HepG2 (cell line): ENCODE measurements around the gene NME2. TPM values are rescaled to one million over a fixed set of nuclear protein-coding genes. Genes with fewer than 3 reads are reported as not detected.

ENCODE experiments used
- ASH2L ChIP-seq: fragments of 300-600, 200-600 bp; sonication (generic); IDR thresholded peaks from 2 replicates; pipeline ENCODE4 v1.7.0; 2017; ENCODE audit warnings: low read depth, mild to moderate bottlenecking, moderate library complexity, mixed read lengths, low read length; ENCODE audit not compliant: insufficient read length
- ATF5 ChIP-seq: sonication (generic); formaldehyde crosslinking; IDR thresholded peaks from 2 replicates; pipeline ENCODE4 v1.4.0; 2020; ENCODE audit warnings: mild to moderate bottlenecking, low read depth, missing genetic modification reagents
- CAMTA2 ChIP-seq: sonication (generic); formaldehyde crosslinking; IDR thresholded peaks from 2 replicates; pipeline ENCODE4 v1.4.0; 2020; ENCODE audit warnings: mild to moderate bottlenecking, missing genetic modification reagents, borderline replicate concordance
- CENPT ChIP-seq: sonication (generic); formaldehyde crosslinking; IDR thresholded peaks from 2 replicates; pipeline ENCODE4 v1.8.0; 2022; ENCODE audit warnings: low read depth, mild to moderate bottlenecking, moderate library complexity, missing genetic modification reagents
- DNMT3B ChIP-seq: conservative IDR thresholded peaks from 2 replicates; pipeline ENCODE4 v1.6.1; 2016; ENCODE audit warnings: missing biosample characterization, control low read depth
- DRAP1 ChIP-seq: IDR thresholded peaks from 2 replicates; pipeline ENCODE4 v1.6.1; 2016; ENCODE audit warnings: missing genetic modification reagents, missing compliant biosample characterization
- KDM3A ChIP-seq: IDR thresholded peaks from 2 replicates; pipeline ENCODE4 v1.6.1; 2018; ENCODE audit warnings: low read depth, missing compliant biosample characterization
- KDM5B ChIP-seq: sonication (generic); formaldehyde crosslinking; IDR thresholded peaks from 2 replicates; pipeline ENCODE4 v1.4.0; 2020; ENCODE audit warnings: missing genetic modification reagents, mild to moderate bottlenecking, borderline replicate concordance
- MED13 ChIP-seq: sonication (generic); formaldehyde crosslinking; IDR thresholded peaks from 2 replicates; pipeline ENCODE4 v1.5.0; 2020; ENCODE audit warnings: missing genetic modification reagents
- NAIF1 ChIP-seq: sonication (generic); formaldehyde crosslinking; IDR thresholded peaks from 2 replicates; pipeline ENCODE4 v1.5.0; 2020; ENCODE audit warnings: mild to moderate bottlenecking, missing genetic modification reagents, borderline replicate concordance
- NFRKB ChIP-seq: fragments of 450-650 bp; IDR thresholded peaks from 2 replicates; pipeline ENCODE4 v1.6.1; 2017
- NR0B2 ChIP-seq: sonication (generic); formaldehyde crosslinking; IDR thresholded peaks from 2 replicates; pipeline ENCODE4 v1.4.0; 2020; ENCODE audit warnings: mild to moderate bottlenecking, missing genetic modification reagents
- PAF1 ChIP-seq: IDR thresholded peaks from 2 replicates; pipeline ENCODE4 v1.6.1; 2016; ENCODE audit warnings: missing genetic modification reagents, missing compliant biosample characterization
- PHB2 ChIP-seq: fragments of 450-650 bp; IDR thresholded peaks from 2 replicates; pipeline ENCODE4 v1.6.1; 2018; ENCODE audit not compliant: partially characterized antibody
- RNF2 ChIP-seq: fragments of 450-650 bp; conservative IDR thresholded peaks from 2 replicates; pipeline ENCODE4 v1.6.1; 2016; ENCODE audit warnings: low read depth
- TCF7L2 ChIP-seq: IDR thresholded peaks from 2 replicates; pipeline ENCODE4 v1.6.1; 2011; ENCODE audit warnings: mild to moderate bottlenecking, low read depth, low read length, moderate library complexity
- ZBTB44 ChIP-seq: sonication (generic); formaldehyde crosslinking; IDR thresholded peaks from 2 replicates; pipeline ENCODE4 v1.4.0; 2020; ENCODE audit warnings: missing genetic modification reagents
- ZFP1 ChIP-seq: IDR thresholded peaks from 2 replicates; pipeline ENCODE4 v1.6.1; 2016
- ZNF549 ChIP-seq: sonication (generic); formaldehyde crosslinking; IDR thresholded peaks from 2 replicates; pipeline ENCODE4 v1.5.0; 2020; ENCODE audit warnings: missing genetic modification reagents
- ZNF556 ChIP-seq: sonication (generic); formaldehyde crosslinking; IDR thresholded peaks from 2 replicates; pipeline ENCODE4 v1.4.0; 2020; ENCODE audit warnings: mild to moderate bottlenecking, missing genetic modification reagents, borderline replicate concordance
- ZNF562 ChIP-seq: sonication (generic); formaldehyde crosslinking; IDR thresholded peaks from 2 replicates; pipeline ENCODE4 v1.8.0; 2022; ENCODE audit warnings: missing genetic modification reagents, borderline replicate concordance
- ZNF567 ChIP-seq: sonication (generic); formaldehyde crosslinking; IDR thresholded peaks from 2 replicates; pipeline ENCODE4 v1.8.1; 2023; ENCODE audit warnings: mild to moderate bottlenecking, missing genetic modification reagents, borderline replicate concordance
- ZNF574 ChIP-seq: sonication (generic); formaldehyde crosslinking; IDR thresholded peaks from 2 replicates; pipeline ENCODE4 v1.4.0; 2020; ENCODE audit warnings: missing genetic modification reagents
- ZNF780A ChIP-seq: sonication (generic); formaldehyde crosslinking; IDR thresholded peaks from 2 replicates; pipeline ENCODE4 v1.8.0; 2022; ENCODE audit warnings: mild to moderate bottlenecking, missing genetic modification reagents, moderate library complexity
- ZSCAN5A ChIP-seq: sonication (generic); formaldehyde crosslinking; IDR thresholded peaks from 2 replicates; pipeline ENCODE4 v1.8.0; 2022; ENCODE audit warnings: mild to moderate bottlenecking, missing genetic modification reagents, borderline replicate concordance
- polyA plus RNA-seq, 8 experiments: library from polyadenylated mRNA; depleted of rRNA in 3 of 8; stranded (reverse) in 7 of 8; unstranded in 1 of 8; fragments of >200 nt; fragmentation: Illumina TruSeq in 4 of 8; extraction: Trizol in 4 of 8; gene quantifications; 2 replicates each; pipeline versions ENCODE4 v1.2.1 to v1.2.3, GENCODE V29; 2011 to 2016; ENCODE audit warnings: low read depth in 4 of 8, missing spikeins in 1 of 8, mixed read lengths in 1 of 8; ENCODE audit not compliant: insufficient read depth in 1 of 8
- total RNA-seq, 5 experiments: library from RNA; depleted of rRNA; stranded (reverse); fragments of >200 nt; fragmentation: Illumina TruSeq; extraction: Trizol; gene quantifications; 2 replicates each; pipeline ENCODE4 v1.2.3, GENCODE V29; 2016; ENCODE audit warnings: low read depth in 1 of 5

Gene NME2
- total and polyA plus RNA-seq, 2 of the 13 experiments (the other 11 are each of a cell fraction or from before 2014, with no cell fraction given) = 790 to 1,213 TPM

- TF ChIP-seq ZNF574 (no peak), NR0B2 (CRISPR knock-in tag) (peak; percentile 53; the same call in 1 of the 2 replicates), ZSCAN5A (CRISPR knock-in tag) (no peak), ZFP1 (CRISPR knock-in tag) (no peak), ZNF567 (CRISPR knock-in tag) (no peak; the same call in 1 of the 2 replicates), KDM3A (CRISPR knock-in tag) (no peak), PHB2 (no peak), ASH2L (peak; percentile 72), MED13 (CRISPR knock-in tag) (0 out of 2 replicates have a peak, but pooled peaks have one; percentile 25), ZBTB44 (CRISPR knock-in tag) (no peak), TCF7L2 (no peak), DRAP1 (CRISPR knock-in tag) (peak; percentile 11; the same call in 1 of the 2 replicates), ZNF562 (CRISPR knock-in tag) (no peak), DNMT3B (CRISPR knock-in tag) (no peak), CENPT (CRISPR knock-in tag) (no peak), ZNF780A (CRISPR knock-in tag) (no peak), NAIF1 (CRISPR knock-in tag) (no peak), CAMTA2 (CRISPR knock-in tag) (no peak; the same call in 1 of the 2 replicates), RNF2 (no peak), PAF1 (CRISPR knock-in tag) (no peak), ATF5 (CRISPR knock-in tag) (no peak), KDM5B (CRISPR knock-in tag) (peak; percentile 39; the same call in 1 of the 2 replicates), ZNF556 (no peak), ZNF549 (CRISPR knock-in tag) (no peak), NFRKB (no peak)
Measured at GRCh38 chr17:51120357-51120738, 45.9 kb upstream of the NME2 start (continued).
